ENCODE results near the gene DBH. TPM values are rescaled to one million over a fixed set of nuclear protein-coding genes. Genes with fewer than 3 reads are reported as not detected.

Gene DBH
- total RNA-seq, 1 donor = not detected

DNA sequence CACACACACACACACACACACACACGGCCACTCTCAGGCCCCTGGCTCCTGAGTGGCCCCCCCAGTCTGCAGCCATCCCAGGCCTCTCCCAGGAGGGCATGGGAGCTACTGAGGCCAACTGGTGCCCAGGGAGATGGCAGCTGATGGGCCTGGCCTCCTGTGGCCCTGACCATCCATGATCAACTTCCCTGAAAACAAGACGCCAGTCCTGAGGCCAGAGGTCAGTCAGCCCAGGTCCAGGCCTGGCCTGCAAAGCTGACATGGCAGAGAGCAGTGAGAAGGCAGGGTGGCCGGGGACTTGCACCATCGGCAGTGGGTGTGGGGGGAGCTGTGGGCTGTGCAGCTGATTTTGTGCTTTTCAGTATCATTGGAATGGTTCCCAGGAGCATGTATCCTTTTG, 55.0 kb downstream of the DBH start:
- TF ChIP-seq CTCF (IDR thresholded peaks at IDR 0.05; ENCODE audit: insufficient read depth, low read length) = no peak
- H3K4me3 ChIP-seq (ENCODE audit: low read depth, low read length) = no peak overlapping the region
- no peak for DNase-seq (ENCODE audit: low read depth)

GRCh38 chr9:133691626-133692363, 55.6 kb downstream of the DBH start:
- no peak for DNase-seq (ENCODE audit: low read depth)
- H3K4me3 ChIP-seq (ENCODE audit: low read depth, low read length) = no peak overlapping the region
- TF ChIP-seq CTCF (IDR thresholded peaks at IDR 0.05; ENCODE audit: insufficient read depth, low read length) = no peak

- TF ChIP-seq CTCF (IDR thresholded peaks at IDR 0.05; ENCODE audit: insufficient read depth, low read length) = no peak
- no peak overlapping the region for H3K4me3 ChIP-seq (ENCODE audit: low read depth, low read length)
- no peak for DNase-seq (ENCODE audit: low read depth)
Measured at GRCh38 chr9:133692364-133692985, 56.3 kb downstream of the DBH start.

DNA sequence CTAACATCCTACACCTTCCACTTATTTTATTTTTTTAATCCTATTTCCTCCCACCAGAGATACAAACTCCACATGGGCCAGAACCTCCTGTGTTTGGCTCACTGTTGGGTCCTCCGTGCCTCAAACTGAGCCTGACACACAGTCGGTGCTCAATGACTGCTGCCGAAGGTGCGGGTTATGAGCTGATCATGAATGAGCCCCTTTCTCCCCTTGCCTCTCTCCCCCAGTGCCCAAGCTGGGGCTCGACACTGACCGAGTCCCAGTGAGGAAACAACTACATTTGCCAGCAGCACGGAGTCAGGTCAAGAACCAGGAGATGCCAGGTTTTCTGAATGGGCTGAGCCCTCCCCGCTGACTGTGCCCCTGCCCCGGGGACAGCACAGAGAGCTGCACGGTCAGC, 57.0 kb downstream of the DBH start:
- TF ChIP-seq CTCF (IDR thresholded peaks at IDR 0.05; ENCODE audit: insufficient read depth, low read length) = no peak
- no peak overlapping the region for H3K4me3 ChIP-seq (ENCODE audit: low read depth, low read length)
- no peak for DNase-seq (ENCODE audit: low read depth)

DNA sequence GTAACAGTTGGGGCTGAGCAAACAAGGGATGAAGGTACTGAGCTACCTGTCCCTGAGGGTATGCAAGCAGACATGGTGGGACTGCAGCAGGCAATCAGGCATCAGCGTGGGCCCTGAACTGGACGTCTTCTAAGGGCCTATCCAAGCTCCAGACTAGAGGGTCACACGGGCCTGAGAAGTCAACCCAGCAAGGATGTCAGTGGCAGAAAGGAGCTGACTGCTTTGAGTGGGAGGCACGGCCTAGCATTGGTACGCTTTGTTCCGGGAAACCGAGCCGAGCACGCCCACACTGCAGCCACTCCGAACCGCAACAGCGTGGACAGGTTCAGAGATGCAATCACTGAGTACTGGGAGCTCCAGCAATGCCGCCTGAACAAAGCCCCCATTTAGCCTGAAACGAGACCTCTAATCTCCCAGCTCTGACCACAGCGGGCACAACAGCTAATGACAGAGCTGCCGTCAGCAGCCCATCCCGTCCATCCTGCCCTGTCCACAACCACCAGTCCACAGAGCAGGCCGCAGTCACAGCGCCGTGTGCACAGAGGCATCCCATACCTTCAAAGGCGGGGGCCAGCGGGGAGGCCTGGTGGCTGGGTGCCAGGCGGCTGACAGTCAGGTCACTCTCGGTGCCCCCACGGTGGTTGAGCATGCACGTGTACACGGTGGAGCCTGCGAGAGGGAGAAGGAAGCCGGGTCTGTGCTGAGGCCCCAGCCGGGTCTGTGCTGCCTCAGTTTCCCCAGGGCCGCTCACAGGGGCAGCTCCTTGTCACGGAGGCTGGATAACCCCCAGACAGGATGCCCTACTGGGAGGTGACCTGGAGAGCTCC, 57.8 kb downstream of the DBH start:
- DNase-seq (ENCODE audit: low read depth) = no peak
- no peak overlapping the region for H3K4me3 ChIP-seq (ENCODE audit: low read depth, low read length)
- TF ChIP-seq CTCF (IDR thresholded peaks at IDR 0.05; ENCODE audit: insufficient read depth, low read length) = no peak

DNA sequence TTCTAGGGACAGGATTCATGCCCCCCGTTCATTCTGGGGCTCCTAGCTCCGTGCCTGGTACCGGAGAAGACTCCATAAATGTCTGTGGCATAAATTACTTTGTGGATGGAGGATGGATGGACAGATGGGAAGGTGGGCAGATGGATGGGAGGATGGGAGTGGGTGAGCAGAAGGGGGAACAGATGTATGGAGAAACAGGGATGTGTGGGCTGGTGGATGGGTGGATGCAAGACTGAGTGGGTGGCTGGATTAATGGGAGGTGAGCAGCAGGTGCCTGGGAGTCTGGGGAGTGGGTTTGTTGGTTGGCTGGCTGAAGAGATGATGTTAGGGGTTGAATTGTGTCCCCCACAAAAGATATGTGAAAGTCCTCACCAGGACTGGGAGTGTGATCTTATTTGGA, 58.5 kb downstream of the DBH start:
- no peak for TF ChIP-seq CTCF (IDR thresholded peaks at IDR 0.05; ENCODE audit: insufficient read depth, low read length)
- no peak overlapping the region for H3K4me3 ChIP-seq (ENCODE audit: low read depth, low read length)
- no peak for DNase-seq (ENCODE audit: low read depth)
